Measurements from ENCODE around the gene NPEPPS.
"Not testable (repeated sequence)": the region's sequence is repeated elsewhere in the genome, so short reads cannot be mapped to it uniquely, and the experiment has no call there.

The NPEPPS gene

GRCh38 chr17:47544327-47544726, 13.4 kb downstream of the NPEPPS start:
- H3K4me3 ChIP-seq (ENCODE audit: low read depth, low read length): not testable (repeated sequence)

GRCh38 chr17:47554733-47555132, 23.8 kb downstream of the NPEPPS start:
- peak; percentile 3 for DNase-seq (ENCODE audit: low read depth)
- not testable (repeated sequence) for H3K4me3 ChIP-seq (ENCODE audit: low read depth, low read length)

More at GRCh38 chr17:47544327-47544726, 13.4 kb downstream of the NPEPPS start:
- not testable (repeated sequence) for DNase-seq (ENCODE audit: low read depth)

- DNase-seq (ENCODE audit: low read depth); H3K4me3 ChIP-seq (ENCODE audit: low read depth, low read length): not testable (repeated sequence)
Observed at GRCh38 chr17:47556108-47556507, 25.2 kb downstream of the NPEPPS start.

DNA sequence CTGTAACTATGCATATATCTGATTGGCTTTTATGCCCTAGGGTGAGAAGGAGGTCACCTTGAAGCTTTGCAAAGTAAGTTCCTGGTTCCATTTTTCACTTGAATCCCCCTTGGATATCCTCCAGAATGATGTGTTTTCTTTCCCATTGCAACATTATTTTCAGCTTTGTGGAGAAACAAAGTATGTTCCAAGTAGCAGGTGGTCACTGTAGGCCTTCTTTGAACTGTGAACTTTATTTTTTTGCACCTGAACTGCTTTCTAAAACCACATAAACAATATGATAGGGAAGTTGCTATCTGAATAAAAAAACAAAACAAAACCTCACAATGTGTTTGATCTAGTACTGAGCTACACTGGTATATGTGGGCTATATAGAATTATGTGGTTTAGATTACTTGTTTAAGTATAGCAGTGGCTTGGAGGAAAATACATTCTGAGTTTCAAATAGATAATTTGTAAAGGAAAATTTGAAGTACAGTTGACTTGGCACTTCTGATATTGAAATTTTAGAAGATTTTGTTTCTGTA, 29.7 kb downstream of the NPEPPS start:
- not testable (repeated sequence) for H3K4me3 ChIP-seq (ENCODE audit: low read depth, low read length)
- peak; percentile 8 for DNase-seq (ENCODE audit: low read depth)

DNA sequence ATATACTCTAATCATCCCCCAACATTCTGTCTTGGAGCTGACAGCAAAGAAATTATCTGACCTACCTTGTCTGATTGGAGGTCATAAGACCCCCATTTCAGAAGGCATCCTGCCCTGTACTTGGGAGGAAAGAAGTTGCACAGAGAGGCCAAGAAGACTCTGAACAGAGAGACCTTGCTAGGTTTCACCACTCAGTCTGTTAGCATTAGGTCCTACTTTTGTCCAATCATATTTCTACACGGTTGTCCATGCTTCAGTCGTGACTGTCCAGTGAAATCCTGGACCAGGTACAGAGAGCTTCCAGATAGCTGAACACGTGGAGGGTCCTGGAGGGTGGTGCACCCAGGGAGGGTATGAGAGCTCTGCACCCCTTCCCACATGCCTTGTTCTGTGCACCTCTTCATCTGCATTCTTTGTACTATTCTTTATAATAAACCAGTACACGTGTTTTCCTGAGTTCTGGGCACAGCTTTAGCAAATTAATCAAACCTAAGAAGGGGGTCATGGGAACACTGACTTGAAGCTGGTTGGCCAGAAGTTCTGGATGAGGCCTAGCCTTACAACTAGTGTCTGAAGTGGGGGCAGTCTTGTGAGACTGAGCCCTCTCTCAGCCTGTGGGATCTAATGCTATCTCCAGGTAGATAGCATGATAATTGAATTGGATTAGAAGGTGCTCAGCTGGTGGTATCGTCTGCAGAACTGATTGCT, 30.9 kb downstream of the NPEPPS start:
- not testable (repeated sequence) for H3K4me3 ChIP-seq (ENCODE audit: low read depth, low read length)

GRCh38 chr17:47562406-47562705, 31.4 kb downstream of the NPEPPS start:
- not testable (repeated sequence) for DNase-seq (ENCODE audit: low read depth); H3K4me3 ChIP-seq (ENCODE audit: low read depth, low read length)

More for the DNA sequence above, 30.9 kb downstream of the NPEPPS start:
- not testable (repeated sequence) for DNase-seq (ENCODE audit: low read depth)

GRCh38 chr17:47567261-47567660, 36.4 kb downstream of the NPEPPS start:
- not testable (repeated sequence) for H3K4me3 ChIP-seq (ENCODE audit: low read depth, low read length)
- DNase-seq (ENCODE audit: low read depth): peak; percentile 19

GRCh38 chr17:47572561-47572960, 41.7 kb downstream of the NPEPPS start:
- not testable (repeated sequence) for H3K4me3 ChIP-seq (ENCODE audit: low read depth, low read length); DNase-seq (ENCODE audit: low read depth)

- not testable (repeated sequence) for H3K4me3 ChIP-seq (ENCODE audit: low read depth, low read length); DNase-seq (ENCODE audit: low read depth)
Observed at GRCh38 chr17:47582416-47582815, 51.5 kb downstream of the NPEPPS start.

GRCh38 chr17:47586378-47587055, 55.6 kb downstream of the NPEPPS start:
- not testable (repeated sequence) for H3K4me3 ChIP-seq (ENCODE audit: low read depth, low read length); DNase-seq (ENCODE audit: low read depth)

GRCh38 chr17:47593522-47593921, 62.6 kb downstream of the NPEPPS start:
- not testable (repeated sequence) for DNase-seq (ENCODE audit: low read depth); H3K4me3 ChIP-seq (ENCODE audit: low read depth, low read length)

DNA sequence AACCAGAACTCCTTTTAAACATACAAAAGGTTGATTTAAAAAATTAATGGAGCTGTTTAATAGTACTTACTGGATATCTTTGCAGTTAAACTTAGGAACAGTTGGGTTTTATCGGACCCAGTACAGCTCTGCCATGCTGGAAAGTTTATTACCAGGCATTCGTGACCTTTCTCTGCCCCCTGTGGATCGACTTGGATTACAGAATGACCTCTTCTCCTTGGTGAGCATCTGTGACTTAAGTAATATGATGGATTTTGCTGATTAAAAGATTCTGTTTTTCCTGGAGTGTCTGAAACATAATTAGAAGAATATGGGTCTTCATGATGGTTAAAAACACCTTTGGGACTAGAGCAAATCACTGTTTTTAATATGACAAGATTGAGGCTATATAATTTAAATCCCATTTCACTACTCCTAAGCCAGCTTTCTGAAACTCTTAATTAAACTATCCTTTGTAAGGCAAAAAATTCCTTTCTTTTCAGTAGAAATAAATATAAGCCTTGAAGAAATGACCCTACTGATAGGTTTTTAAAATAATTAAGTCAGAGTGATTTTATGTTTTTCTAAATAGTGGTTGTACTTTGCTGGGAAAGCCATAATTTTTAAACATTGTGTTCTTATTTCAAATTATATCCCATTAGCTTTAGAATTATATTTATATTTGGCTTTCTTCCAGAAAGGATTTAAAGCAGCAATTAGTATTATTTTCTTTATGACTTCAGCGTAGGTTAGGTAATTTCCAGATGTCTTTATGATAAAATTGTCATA, 73.1 kb downstream of the NPEPPS start:
- DNase-seq (ENCODE audit: low read depth): peak; percentile 26
- H3K4me3 ChIP-seq (ENCODE audit: low read depth, low read length): no peak overlapping the region
- TF ChIP-seq, protein P1, sequence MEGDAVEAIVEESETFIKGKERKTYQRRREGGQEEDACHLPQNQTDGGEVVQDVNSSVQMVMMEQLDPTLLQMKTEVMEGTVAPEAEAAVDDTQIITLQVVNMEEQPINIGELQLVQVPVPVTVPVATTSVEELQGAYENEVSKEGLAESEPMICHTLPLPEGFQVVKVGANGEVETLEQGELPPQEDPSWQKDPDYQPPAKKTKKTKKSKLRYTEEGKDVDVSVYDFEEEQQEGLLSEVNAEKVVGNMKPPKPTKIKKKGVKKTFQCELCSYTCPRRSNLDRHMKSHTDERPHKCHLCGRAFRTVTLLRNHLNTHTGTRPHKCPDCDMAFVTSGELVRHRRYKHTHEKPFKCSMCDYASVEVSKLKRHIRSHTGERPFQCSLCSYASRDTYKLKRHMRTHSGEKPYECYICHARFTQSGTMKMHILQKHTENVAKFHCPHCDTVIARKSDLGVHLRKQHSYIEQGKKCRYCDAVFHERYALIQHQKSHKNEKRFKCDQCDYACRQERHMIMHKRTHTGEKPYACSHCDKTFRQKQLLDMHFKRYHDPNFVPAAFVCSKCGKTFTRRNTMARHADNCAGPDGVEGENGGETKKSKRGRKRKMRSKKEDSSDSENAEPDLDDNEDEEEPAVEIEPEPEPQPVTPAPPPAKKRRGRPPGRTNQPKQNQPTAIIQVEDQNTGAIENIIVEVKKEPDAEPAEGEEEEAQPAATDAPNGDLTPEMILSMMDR (conservative IDR thresholded peaks at IDR 0.05; ENCODE audit: low read depth, low read length): no peak

- H3K4me3 ChIP-seq (ENCODE audit: low read depth, low read length): no peak overlapping the region
- TF ChIP-seq, protein P1 (conservative IDR thresholded peaks at IDR 0.05; ENCODE audit: low read depth, low read length): no peak
- peak; percentile 86 for DNase-seq (ENCODE audit: low read depth)
Observed at GRCh38 chr17:47604598-47604927, 73.7 kb downstream of the NPEPPS start.
